ENCODE measurements around the gene COL11A1.
A peak's percentile ranks its signal among the peaks of the same experiment; 100 is the strongest.
"Not testable (repeated sequence)": the region's sequence is repeated elsewhere in the genome, so short reads cannot be mapped to it uniquely, and the experiment has no call there.

COL11A1 gene

DNA sequence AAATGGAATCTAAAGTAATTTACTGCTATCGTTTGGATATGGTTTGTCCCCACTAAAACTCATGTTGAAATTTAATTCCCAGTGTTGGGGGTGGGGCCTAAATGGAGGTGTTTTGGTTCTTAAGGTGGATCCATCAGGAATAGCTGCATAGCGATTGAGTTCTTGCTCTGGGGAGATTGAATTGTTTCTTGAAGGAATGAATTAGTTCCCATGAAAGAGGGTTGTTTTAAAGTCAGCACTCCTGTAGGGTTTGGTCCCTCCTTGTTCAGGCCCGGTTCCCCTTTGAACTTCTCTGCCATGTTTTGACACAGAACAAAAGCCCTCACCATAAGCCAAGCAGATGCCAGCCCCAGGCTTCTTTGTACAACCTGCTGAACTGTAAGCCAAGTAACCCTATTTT is 170.9 kb downstream of the COL11A1 start:
- Mint-ChIP-seq H3K9me3 (peaks cover 10% of the 10 kb centered on the region), H3K27me3 (ENCODE audit: low read depth, poor library complexity) (no peaks in the 10 kb centered on the region), H3K36me3 (ENCODE audit: low read depth) (peaks cover 13% of the 10 kb centered on the region), H3K4me3 (no peak overlapping the region), H3K27ac (no peak overlapping the region), H3K4me1 (peaks cover 9% of the 10 kb centered on the region)
- DNase-seq, result no peak
- TF ChIP-seq, protein P1, sequence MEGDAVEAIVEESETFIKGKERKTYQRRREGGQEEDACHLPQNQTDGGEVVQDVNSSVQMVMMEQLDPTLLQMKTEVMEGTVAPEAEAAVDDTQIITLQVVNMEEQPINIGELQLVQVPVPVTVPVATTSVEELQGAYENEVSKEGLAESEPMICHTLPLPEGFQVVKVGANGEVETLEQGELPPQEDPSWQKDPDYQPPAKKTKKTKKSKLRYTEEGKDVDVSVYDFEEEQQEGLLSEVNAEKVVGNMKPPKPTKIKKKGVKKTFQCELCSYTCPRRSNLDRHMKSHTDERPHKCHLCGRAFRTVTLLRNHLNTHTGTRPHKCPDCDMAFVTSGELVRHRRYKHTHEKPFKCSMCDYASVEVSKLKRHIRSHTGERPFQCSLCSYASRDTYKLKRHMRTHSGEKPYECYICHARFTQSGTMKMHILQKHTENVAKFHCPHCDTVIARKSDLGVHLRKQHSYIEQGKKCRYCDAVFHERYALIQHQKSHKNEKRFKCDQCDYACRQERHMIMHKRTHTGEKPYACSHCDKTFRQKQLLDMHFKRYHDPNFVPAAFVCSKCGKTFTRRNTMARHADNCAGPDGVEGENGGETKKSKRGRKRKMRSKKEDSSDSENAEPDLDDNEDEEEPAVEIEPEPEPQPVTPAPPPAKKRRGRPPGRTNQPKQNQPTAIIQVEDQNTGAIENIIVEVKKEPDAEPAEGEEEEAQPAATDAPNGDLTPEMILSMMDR (IDR thresholded peaks at IDR 0.05), result no peak

DNA sequence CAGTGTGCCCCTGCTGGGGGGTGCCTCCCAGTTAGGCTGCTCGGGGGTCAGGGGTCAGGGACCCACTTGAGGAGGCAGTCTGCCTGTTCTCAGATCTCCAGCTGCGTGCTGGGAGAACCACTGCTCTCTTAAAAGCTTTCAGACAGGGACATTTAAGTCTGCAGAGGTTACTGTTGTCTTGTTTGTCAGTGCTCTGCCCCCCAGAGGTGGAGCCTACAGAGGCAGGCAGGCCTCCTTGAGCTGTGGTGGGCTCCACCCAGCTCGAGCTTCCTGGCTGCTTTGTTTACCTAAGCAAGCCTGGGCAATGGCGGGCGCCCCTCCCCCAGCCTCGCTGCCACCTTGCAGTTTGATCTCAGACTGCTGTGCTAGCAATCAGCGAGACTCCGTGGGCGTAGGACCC is 175.0 kb downstream of the COL11A1 start:
- Mint-ChIP-seq H3K36me3 (ENCODE audit: low read depth) (peaks cover 18% of the 10 kb centered on the region), H3K9me3 (peaks cover 19% of the 10 kb centered on the region)
- H3K27me3 Mint-ChIP-seq (ENCODE audit: low read depth, poor library complexity); H3K4me3 Mint-ChIP-seq; H3K27ac Mint-ChIP-seq; DNase-seq; H3K4me1 Mint-ChIP-seq: not testable (repeated sequence)

DNA sequence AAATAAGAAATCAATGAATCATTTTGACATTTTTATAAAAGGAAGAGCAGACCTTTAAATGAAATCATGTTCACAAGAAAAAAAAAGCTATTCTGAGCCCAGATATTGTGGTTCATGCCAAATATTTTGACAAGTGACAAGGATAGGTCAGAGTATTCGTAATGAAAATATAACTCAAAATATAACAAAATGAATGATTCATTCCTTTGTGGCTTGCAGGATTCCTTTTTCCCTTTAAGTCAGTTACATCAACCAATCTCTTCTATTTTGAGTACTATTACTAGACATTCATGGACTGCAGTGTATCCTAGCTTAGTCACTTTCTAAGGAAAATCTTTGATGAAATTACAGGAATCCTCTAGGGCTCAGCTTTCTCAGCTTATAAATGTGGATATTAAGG is 188.7 kb downstream of the COL11A1 start:
- Mint-ChIP-seq H3K27ac (no peak overlapping the region), H3K9me3 (no peaks in the 10 kb centered on the region), H3K27me3 (ENCODE audit: low read depth, poor library complexity) (no peaks in the 10 kb centered on the region), H3K36me3 (ENCODE audit: low read depth) (no peaks in the 10 kb centered on the region), H3K4me3 (no peak overlapping the region), H3K4me1 (no peaks in the 10 kb centered on the region)
- no peak for DNase-seq
- TF ChIP-seq, protein P1 (IDR thresholded peaks at IDR 0.05), result no peak

DNA sequence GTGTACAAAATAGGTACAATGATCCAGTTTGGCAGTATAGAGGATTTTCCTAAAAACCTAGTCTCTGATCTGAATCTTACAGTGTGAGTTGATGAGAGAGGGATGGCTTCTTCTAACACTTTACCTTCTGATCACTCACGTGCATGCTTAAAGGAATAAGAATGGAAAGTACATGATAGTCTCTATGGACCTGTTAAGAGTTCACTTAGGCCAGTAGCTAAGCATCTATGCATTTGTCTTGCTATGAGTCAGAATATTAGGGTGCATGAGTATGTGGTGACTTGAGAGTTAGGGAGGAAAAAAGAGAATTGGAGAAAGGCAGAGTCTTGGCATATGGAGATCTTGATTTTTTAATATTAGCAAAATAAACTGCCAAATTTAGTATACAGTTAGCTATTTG is 206.3 kb downstream of the COL11A1 start:
- Mint-ChIP-seq H3K27ac (peak overlapping the region; percentile 1), H3K27me3 (ENCODE audit: low read depth, poor library complexity) (no peaks in the 10 kb centered on the region), H3K4me3 (no peak overlapping the region), H3K4me1 (no peaks in the 10 kb centered on the region), H3K9me3 (no peaks in the 10 kb centered on the region), H3K36me3 (ENCODE audit: low read depth) (no peaks in the 10 kb centered on the region)
- TF ChIP-seq, protein P1 (IDR thresholded peaks at IDR 0.05), result no peak
- DNase-seq, result no peak

DNA sequence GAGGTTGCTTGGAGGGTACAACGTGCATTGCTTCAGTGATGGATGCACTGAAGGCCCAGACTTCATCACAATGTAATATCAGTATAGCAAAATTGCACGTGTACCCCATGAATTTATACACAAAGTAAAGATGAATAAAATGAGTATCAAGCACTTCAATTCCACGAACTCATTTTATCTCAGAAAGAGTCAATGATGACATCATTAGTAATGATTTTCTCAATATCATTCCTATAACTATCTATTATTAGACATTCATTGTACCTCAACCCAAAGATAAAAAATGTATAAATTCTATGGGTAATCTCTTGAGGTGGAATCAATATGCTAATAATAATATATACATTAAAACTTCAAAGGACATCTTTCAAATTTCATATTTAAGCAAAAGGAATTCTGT is 208.4 kb downstream of the COL11A1 start:
- no peaks in the 10 kb centered on the region for H3K27me3 Mint-ChIP-seq (ENCODE audit: low read depth, poor library complexity)
- TF ChIP-seq, protein P1 (IDR thresholded peaks at IDR 0.05), result no peak
- no peak overlapping the region for H3K27ac Mint-ChIP-seq
- H3K4me3 Mint-ChIP-seq, result no peak overlapping the region
- DNase-seq, result no peak
- H3K36me3 Mint-ChIP-seq (ENCODE audit: low read depth), result no peaks in the 10 kb centered on the region
- H3K4me1 Mint-ChIP-seq, result no peaks in the 10 kb centered on the region
- H3K9me3 Mint-ChIP-seq, result no peaks in the 10 kb centered on the region

DNA sequence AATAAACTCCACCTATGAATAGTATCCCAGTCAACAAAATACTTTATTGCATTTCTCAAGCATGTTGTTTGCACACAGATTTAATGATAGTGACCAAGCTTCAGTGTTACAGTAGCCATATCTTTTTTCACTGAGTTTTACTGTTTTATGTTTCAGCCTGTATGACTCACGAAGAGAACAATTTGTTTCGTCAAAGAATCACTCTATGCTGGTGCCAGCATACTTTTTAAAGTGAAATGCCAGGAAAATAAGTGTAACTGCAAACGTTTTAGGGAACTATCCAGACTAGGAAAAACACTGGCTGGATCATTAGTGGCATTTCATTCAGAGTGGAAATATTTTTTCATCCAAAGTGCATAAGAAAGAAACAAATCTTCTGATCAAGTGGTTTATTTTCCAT is 210.8 kb downstream of the COL11A1 start:
- DNase-seq, result no peak
- TF ChIP-seq, protein P1 (IDR thresholded peaks at IDR 0.05), result no peak
- H3K4me1 Mint-ChIP-seq, result no peaks in the 10 kb centered on the region
- H3K27ac Mint-ChIP-seq, result no peak overlapping the region
- no peaks in the 10 kb centered on the region for H3K9me3 Mint-ChIP-seq
- H3K27me3 Mint-ChIP-seq (ENCODE audit: low read depth, poor library complexity), result no peaks in the 10 kb centered on the region
- H3K4me3 Mint-ChIP-seq, result no peak overlapping the region
- H3K36me3 Mint-ChIP-seq (ENCODE audit: low read depth), result no peaks in the 10 kb centered on the region
